HG03045 (cell line): ENCODE measurements around the gene ASPSCR1.

Experiments used
- ATAC-seq: cut with Tn5 transposase; IDR thresholded peaks from one replicate; pipeline ENCODE4 v1.9.1; 2021; ENCODE audit warnings: mild to moderate bottlenecking, moderate library complexity; ENCODE audit not compliant: unreplicated experiment

ASPSCR1 gene

DNA sequence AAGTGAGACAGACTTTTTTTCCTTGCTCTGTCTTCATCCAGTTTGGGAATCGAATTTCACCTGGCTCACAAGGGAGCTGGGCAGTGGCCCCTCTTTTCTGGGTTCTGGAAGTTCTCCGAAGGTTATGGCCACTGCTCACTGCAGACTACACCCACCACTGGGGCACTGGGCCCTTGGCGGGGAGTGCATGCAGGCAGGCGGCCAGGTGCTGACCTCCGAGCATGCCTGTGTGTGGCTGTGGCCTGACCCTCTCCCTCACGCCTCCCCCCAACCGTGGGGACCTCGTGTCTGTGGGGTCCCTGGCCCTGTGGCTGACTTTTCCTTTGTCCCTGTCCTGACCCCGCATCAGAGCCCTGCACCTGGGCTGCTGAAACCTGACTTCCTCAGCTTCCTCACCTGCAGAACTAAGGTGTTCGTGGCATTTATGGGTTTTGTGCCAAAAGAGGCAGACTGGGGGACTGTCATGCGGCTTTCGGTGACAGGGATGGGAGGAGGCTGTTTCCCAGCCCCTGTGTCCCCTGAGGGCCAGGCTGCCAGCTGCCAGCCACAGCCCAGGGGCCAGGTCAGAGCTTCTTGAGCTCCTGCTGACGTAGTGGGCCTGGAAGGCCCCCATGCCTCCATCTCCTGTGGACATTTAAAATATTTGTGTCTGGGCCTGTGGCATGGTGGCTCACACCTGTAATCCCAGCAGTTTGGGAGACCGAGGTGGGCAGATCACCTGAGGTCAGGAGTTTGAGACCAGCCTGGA lies 21.4 kb downstream of the ASPSCR1 start:
- ATAC-seq, result no peak

DNA sequence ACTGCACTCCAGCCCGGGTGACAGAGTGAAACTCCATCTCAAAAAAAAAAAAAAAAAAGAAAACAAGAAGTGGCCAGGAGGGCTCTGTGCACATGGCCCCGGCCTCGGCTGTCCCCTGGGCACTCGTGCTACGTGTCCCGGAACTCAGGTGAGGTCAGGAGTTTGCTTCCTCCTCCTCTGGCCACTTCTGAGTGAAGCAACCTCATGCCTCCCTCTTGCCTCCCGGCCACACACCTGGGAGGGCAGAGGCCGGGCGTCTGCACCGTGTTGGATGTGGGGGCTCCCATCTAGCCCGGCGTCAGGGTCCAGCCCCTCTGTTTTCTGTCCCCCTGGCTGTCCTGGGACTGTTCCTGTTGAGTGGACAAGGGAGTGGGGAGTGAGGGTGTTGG lies 22.2 kb downstream of the ASPSCR1 start:
- no peak for ATAC-seq

DNA sequence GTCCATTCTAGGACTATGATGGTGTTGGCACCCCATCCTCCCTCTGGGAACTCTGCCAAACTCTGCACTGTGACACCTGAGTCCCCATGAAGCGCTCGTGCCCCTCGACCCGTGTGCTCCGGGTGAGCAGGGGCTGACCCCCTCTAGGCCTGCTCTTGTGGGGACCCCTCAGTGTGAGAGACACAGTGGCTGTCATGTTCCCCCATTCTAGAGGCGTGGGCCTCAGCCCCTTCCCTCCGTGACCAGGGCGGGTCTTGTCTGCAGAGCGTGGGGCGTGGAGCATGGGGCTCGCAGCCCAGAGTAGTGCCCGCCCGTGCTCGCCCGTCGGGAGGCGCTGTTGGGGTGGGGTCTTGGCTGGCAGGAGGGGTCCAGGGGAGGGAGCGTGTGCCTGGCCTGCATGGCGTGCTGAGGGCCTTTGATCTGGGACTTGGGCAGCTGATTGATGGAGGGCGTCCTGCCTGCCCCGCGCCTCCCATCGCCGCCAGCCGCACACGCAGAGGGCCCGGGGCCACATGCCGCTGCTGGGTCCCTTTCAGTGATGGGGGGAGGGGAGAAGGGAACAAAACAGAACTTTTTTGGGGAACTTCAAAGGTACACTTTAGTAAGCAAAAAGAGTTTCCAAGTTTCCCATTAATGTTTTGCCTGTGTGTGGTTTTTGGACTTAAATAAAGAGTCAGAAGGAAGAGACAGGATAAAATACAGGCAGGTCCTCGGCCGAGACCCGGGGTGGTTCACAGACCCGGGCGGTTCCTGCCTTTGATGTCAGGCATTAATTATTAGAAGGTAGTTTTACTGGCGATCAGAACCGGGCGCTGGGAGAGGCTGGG lies 22.8 kb downstream of the ASPSCR1 start:
- no peak for ATAC-seq

DNA sequence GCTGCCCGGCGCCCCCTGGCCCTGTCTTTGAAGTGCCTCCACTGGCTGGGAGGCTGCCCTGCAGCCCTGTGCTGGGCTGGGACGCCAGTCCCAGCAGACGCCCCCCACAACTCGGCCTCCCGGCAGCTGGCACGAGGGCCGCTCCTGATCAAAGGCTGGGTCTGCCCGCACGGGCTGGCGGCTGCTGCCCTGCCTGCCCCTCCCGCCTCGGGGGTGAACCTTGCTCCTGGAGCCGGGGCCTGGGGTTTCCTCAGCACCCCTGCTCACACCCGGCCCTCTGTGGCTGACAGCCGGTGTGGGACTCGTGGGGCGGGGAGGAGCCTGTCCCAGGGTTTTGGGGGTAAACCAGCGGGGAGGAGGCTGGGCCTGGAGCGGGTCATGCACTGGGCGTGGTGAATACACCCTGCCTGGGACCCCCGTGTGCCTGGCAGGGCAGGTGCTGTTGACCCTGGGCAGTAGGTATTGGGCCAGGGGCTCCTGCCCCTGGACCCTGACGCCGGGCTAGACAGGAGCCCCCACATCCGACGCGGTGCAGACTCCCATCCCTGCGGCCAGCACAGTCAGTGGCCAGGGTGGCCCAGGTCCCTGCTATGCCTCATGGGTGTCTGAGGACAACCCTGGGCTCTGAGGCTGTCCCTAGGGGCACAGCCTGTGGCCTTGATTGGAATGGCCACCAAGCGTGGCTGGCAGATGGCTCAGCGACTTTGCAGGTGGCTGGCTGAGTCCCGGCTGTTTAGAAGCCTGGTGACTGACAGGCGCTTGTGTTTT lies 23.6 kb downstream of the ASPSCR1 start:
- no peak for ATAC-seq

DNA sequence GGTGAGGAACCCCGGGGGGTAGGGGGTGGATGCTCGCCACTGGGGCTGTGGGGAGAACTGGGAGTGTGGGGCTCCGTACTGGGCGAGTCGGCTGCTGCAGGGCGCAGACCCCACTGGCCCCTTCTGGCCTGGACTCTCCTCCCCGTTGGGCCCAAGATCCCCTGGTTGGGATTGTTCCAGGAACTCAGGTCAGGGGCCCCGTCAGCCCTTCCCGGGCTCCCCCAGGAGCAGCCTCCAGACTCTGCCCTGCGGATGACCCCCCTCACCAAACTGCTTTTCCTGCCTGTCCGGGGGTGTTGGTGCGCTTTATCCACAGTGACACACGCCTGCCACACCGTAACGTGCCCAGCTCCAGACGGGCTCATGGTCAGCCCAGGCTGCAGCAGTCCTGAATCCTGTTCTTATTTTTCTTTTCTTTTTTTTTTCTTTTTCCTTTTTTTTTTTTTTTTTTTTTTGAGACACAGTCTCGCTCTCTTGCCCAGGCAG lies 24.2 kb downstream of the ASPSCR1 start:
- ATAC-seq, result no peak

DNA sequence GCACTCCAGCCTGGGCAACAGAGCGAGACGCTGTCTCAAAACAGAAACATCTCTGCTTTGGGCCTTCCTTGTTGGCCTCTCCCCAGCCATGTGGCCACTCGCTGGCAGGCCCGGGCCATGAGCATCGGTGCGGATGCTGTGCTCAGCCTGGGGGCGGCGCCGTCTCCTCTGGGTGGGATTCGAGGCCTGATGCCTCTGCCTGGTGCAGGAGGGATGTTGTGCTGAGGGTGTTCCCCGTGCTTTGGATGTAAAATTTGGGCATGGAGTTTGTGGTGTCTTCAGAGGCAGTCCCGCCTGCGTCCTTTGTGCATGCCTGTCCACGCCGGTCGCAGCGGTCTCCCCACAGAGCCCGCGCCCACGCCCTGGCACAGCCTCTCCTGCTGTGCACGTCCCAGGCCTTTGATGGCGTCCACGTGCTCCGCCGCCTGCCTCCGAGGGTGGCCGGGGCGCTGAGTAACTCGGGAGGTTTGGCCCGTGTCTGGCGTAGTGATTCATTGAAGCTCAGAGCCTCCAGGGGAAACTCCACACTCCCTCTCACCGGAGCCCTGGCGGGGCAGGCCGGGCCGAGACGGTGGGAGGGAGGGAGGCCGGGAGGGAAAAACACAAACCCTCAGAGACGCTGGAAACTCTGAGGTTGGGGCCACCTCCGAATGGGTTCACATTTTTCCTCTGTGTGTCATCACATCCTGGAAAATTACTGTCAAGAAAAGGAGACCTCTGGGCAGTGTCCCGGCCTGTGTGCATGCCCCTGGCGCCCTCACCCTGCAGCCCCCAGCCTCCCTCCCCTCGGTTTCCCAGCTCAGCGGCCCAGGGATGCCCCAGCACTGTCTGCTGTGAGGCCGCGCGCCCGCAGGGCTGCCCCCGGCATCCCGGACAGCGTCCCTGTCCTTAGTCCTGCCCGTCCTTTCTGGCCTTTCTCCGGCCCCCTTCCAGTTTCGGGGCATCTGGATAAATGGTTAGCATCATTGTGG lies 26.3 kb downstream of the ASPSCR1 start:
- ATAC-seq, result no peak

DNA sequence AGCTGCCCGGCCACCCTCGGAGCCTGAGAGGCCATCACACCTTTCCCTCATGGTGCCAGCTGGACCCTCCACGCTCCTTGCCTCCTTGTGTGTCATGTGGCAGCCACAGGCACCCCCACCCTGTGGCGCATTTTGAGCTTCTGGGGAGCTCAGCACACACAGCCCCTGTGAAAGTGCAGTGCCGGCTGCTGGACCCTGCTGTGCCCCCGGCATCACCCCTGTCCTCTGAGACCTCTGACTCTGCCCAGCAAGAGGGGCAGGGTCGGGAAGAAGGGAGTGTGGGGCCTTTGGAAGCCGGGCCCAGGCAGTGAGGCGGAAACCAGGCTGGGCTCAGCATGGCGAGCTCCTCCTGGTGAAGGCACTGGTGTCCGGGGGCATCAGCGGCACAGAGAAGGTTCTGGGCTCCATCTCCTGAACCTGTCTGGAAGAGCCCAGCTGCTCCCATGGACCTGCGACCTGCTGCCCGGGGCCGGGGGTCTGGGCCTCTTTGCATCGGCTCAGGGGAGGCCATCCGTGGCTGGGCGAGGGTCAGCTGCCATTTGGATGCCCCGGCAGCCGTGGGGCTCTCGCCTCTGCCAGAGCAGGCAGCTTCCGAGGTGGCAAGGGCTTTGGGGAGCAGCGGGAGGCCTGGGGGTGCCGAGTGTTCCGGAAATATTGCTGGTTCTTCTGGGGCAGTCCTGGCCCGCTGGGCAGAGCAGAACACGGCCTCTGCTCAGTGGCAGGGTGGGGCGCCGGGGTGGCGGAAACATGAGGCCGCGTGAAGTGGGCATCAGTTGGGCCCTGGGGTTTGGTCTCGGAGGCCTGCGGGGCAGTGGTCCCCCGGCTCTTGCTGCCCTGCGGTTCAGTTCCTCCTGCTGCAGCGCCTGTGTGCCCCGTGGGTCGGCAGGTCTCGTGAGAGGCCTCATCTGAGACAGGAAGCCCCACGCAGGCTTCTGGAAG lies 27.4 kb downstream of the ASPSCR1 start:
- ATAC-seq, result no peak

DNA sequence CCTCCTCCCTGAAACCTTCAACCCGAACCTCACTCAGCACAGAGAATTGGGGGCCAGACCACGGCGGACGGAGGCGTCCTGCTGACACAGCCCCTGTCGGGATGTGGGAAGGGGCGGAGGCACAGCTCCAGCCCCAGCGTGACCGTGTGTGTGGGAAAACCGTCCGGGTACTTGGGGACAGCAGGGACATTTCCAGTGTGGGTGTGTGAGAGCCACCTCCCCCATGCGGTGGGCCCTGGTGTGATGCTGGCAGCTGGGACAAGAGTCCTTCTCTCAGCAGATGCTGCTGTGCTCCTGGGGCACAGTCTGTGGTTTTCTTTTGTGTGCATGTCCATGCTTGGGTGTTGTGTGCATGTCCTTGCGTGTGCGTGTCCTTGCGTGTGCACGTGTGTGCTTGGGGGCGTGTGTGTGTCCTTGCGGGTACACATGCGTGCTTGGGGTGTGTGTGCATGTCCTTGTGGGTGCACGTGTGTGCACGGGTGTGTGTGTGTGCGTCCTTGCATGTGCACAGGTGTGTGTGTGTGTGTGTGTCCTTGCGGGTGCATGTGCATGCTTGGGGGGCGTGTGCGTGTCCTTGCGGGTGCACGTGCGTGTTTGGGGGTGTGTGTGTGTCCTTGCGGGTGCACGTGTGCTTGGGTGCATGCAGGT lies 28.4 kb downstream of the ASPSCR1 start:
- no peak for ATAC-seq

DNA sequence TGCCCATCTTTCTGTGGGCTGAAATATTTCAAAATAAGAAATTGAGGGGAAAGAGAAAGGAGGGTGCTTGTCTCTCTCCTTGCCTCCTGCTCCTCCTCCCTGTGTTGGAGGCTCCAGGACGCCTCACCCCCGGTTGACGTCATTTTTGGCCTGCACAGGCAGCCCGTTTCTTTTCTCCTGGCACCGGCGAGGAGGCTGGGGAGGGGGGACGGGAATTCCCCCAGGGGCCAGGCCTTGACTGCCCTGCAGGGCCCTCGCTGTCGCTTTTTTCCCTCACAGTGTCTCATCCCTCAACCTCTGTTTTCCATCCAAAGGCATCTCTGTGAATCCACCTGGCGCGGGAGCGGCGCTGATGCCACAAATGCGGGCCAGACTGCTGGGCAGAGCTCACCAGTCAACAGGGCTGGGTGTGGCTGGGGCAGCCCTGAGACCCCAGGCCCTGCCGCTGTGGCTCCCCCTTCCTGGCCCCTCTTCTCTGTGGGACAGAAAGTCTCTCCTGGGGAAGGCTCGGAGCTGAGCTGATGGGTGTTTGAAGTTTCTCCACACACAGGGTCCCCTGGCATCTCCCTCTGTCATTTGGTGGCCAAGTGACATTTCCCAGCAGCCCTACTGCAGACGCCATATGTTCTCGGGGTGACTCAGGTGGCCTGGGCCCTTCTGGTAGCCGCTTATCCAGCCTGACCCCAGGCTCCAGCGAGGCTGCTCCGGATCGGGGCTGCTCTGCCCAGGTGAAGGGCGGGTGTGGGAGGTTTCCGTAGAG lies 29.2 kb downstream of the ASPSCR1 start:
- no peak for ATAC-seq

DNA sequence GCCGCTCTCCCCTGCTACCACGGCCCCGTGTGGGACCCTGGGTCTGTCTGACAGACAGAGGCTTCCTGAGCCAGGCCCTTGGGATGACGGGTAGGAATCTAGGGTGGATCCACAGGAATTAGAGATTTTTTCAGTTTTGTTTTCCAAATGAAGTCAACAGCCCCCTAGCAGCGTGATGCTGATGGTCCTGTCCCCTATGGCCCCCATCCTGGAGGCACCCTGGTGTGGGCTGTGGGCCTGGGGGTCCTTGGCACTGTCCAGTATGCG lies 29.7 kb downstream of the ASPSCR1 start:
- no peak for ATAC-seq

DNA sequence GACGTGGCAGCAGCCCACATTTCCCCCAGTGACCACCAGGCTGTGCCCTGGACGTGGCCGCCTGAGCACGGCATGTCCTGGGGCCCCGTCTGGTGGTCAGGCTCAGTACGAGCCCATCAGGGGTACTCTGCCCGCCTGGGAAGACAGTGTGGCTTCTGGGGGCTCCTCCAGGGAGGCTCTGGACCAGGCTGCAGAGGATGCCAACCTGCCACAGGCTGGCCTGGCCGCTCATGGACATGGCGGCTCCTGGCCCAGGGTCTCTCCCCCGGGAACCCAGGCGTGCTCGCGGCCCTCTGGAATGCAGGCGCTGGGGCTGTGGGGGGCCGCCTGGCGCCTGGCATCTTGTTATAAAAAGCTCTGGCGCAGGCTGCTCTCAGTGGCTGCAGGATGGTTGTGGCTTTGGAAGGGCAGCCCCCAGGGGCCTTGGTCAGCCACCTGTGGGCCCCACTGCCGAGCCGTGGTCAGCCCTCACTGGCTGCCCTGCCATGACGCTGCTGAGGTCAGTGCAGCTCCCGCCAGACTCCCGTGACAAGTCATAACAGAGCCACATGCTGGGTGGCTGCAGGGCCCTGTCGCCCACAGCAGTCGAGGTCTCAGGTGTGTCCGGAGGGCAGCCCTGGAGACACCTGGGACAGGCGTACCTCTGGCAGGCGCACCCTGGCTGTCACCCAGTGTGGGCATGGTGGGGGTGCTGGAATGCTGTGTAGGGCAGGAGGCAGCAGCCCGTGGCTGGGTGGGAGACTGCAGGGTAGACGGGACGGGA lies 30.2 kb downstream of the ASPSCR1 start:
- no peak for ATAC-seq

DNA sequence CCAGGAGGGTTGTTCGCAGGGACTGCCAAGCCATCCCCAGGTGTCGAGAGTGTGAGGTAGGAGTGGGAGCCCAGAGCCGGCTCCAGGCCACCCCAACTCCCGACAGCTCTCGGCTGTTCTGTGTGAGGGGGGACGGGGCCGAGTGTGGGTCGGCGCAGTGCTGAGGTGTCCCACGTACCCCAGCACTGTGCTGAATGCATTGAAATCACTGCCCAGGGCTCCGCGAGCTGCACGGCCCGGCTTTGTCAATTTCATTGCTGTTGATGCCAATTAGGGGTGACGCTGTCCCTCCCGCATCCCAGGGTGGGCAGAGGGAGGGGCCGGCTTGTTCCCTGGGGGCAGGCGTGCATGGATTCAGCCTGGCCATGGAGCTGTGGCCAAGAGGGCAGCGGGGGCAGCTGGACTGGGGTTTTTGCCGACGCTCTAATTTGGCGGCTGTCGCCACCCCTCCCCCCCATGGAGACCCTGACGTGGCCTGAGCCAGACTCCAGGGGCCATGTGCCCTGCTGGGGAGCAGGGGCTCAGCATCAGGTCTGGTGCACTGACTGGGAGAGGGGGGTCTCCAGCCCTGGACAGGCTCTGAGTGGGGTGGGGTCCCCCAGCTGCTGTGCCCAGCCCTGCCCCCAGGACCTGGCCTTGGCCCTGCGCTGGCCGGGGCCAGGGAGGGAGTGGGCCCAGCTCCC lies 31.0 kb downstream of the ASPSCR1 start:
- ATAC-seq, result no peak

DNA sequence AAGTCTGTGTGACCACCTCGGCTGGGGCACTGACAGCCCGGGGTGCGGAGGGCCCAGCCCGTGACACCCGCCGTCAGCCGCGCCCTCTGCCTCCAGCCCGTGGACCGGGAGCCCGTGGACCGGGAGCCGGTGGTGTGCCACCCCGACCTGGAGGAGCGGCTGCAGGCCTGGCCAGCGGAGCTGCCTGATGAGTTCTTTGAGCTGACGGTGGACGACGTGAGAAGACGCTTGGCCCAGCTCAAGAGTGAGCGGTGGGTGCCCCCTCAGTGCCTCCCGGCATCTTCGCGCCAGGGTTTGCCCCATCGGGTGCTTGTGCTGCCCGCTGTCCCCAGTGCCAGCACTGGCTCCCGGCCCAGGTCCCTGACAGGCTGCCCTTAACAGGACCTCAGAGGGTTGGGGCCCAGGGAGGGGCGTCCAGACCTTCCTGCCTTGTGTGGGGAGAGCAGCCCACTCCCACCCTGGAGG lies 31.5 kb downstream of the ASPSCR1 start:
- no peak for ATAC-seq

DNA sequence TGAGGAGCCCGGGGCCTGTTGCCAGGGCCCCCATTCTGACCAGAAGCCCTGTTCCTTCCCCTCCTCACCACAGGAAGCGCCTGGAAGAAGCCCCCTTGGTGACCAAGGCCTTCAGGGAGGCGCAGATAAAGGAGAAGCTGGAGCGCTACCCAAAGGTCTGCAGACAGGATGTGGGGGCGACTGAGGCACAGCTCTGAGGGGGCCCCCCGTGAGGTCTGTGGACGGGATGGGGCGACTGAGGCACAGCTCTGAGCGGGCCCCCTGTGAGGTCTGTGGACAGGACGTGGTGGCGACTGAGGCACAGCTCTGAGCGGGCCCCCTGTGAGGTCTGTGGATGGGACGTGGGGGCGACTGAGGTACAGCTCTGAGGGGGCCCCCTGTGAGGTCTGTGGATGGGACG lies 32.0 kb downstream of the ASPSCR1 start:
- no peak for ATAC-seq

DNA sequence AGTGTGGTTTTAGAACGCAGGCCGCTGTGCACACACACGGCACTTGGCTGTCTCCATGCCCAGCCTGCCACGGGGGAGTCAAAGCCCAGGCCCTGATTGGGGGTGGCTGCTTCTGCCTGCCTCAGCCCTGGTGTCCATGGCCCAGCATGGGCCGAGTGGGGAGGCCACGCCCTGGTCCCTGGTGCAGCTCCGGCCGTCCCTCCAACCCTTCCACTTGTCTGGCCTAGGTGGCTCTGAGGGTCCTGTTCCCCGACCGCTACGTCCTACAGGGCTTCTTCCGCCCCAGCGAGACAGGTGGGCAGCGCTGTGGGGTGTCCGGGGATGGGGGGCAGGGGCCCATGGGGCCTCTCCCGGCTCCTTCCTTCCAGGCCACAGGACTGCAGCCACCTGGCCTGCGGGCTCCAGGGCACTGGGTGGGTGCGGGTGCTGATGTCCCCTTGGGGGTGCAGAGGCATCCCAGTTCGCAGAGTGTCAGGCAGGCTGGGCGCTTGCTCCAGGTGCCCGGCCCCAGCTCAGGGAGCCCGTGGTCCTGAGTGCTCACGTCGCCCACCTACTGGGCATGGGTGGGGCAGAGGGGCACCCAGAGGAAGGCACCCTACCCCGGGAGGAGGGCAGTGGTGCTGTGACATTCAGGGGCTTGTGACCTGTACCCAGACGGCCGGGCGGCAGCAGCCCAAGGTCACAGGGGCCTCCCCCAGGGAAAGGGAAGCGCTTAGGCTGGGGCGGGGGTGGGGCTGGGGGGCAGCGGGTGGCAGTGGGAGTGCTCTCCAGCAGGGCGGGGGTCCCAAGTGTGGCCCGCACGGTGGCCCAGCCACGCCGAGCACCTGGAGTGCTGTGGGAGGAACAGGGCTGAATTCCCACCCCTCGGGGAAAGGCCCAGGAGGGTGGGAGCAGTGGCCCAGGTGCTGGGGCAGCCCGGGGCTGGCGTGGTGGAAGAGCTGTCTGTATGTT lies 33.4 kb downstream of the ASPSCR1 start:
- no peak for ATAC-seq
